ENCODE data around the gene KANSL3.

KANSL3 gene

GRCh38 chr2:96556441-96557330 lies 81.4 kb downstream of the KANSL3 start:
- peak; percentile 65 for DNase-seq

- no peak for DNase-seq
Observed at GRCh38 chr2:96555146-96555610, 82.9 kb downstream of the KANSL3 start.

GRCh38 chr2:96554293-96555145 lies 83.6 kb downstream of the KANSL3 start:
- peak; percentile 75 for DNase-seq

- peak; percentile 40 for DNase-seq
Observed at GRCh38 chr2:96553957-96554292, 84.2 kb downstream of the KANSL3 start.

- peak; percentile 33 for DNase-seq
Observed at GRCh38 chr2:96553176-96553956, 84.7 kb downstream of the KANSL3 start.

GRCh38 chr2:96552315-96553175 lies 85.6 kb downstream of the KANSL3 start:
- peak; percentile 31 for DNase-seq

GRCh38 chr2:96551605-96552314 lies 86.4 kb downstream of the KANSL3 start:
- DNase-seq = no peak

- no peak for DNase-seq
Observed at GRCh38 chr2:96550787-96551604, 87.1 kb downstream of the KANSL3 start.

GRCh38 chr2:96549967-96550786 lies 87.9 kb downstream of the KANSL3 start:
- no peak for DNase-seq

GRCh38 chr2:96549466-96549785 lies 88.7 kb downstream of the KANSL3 start:
- no peak for DNase-seq

GRCh38 chr2:96548558-96549465 lies 89.3 kb downstream of the KANSL3 start:
- no peak for DNase-seq

GRCh38 chr2:96547731-96548171 lies 90.4 kb downstream of the KANSL3 start:
- no peak for DNase-seq

GRCh38 chr2:96547203-96547641 lies 90.9 kb downstream of the KANSL3 start:
- DNase-seq = no peak

- DNase-seq = peak; percentile 32
Observed at GRCh38 chr2:96546797-96547196, 91.3 kb downstream of the KANSL3 start.

GRCh38 chr2:96546321-96546720 lies 91.8 kb downstream of the KANSL3 start:
- DNase-seq = peak; percentile 44
